Erythroblast (primary cell): ENCODE data around the gene G2E3.
"Not testable (repeated sequence)": the region's sequence is repeated elsewhere in the genome, so short reads cannot be mapped to it uniquely, and the experiment has no call there.

Experiments used
- GATA1 ChIP-seq: IDR thresholded peaks from 2 replicates; pipeline ENCODE4 v1.6.1; 2011; ENCODE audit warnings: low read depth, mild to moderate bottlenecking, control low read depth, low read length, moderate library complexity
- POLR2A ChIP-seq: IDR thresholded peaks from 2 replicates; pipeline ENCODE4 v1.6.1; 2011; ENCODE audit warnings: mild to moderate bottlenecking, low read length

- not testable (repeated sequence) for TF ChIP-seq GATA1, POLR2A
These were observed 17.4 kb downstream of the G2E3 start for GRCh38 chr14:30576333-30576732.
